ENCODE measurements around the gene NAPG.
"Not testable (repeated sequence)": the region's sequence is repeated elsewhere in the genome, so short reads cannot be mapped to it uniquely, and the experiment has no call there.

Gene NAPG

DNA sequence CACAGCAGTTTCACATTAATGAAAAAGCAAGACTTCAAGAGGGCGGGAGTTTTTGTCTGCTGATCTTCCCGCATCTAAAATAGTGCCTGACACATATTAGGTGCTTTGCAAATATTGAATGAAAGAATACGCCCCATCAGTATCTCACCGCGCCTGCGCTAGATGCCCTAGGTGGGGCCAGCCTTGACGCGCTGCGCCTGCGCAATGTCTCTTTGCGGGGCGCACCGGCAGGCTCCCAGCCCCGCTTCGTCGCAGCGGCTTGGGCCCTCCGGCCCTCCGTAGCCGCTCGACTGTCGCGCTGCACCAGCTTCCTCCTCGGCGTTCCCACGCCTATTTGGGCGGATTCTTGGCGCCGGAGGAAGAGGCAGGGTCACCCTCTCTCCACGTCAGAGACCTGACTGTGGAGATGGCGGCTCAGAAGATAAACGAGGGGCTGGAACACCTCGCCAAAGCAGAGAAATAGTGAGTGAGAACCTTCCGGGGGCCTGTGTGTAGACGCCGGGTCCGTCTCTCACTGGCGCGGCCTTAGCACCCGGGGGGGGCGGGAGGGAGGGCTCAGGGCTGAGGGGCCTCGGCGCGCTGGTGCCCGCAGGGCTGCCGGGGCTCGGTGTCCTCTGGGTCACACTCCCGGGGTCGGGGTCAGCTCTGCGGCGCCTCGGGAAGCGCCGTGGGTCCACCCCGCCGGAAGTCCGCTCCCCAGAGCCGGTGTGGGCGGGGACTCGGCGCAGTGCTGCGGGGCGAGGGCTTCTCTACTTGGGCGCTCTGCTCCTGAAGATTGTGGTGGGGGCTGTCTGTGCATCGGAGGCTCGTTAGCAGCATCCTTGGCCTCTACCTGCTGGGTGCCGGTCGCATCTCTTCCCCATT, at the start of gene NAPG:
Gene NAPG (plus strand): TSS at position 331 of the 864 bp plus-strand sequence. CDS start 76 bp downstream, at position 407.
- peak; percentile 90 for DNase-seq

DNA sequence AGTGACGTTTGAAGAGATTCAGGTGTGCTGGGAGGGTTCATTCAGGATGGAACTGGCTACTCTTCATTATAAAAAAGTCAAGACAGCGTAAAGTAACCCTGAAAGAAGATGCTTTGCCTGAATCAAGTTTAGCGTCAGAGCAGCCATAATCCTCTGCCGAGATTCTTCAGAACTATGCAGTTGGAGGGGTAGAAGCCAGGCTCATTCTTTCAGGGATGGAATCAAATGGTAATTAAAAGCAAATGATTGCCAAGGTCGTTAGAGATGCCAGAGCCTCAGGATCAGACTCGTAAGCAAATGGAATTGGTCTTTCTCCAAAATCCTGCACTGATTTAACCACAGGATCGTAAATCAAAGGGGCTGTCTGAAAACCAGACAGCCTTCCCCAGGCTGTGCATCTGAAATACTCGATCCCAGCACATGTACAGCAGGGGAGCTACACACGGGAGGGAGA, 49.5 kb upstream of the NAPG start:
- no peak for DNase-seq

GRCh38 chr18:10477121-10477862, 48.5 kb upstream of the NAPG start:
- DNase-seq: no peak

DNA sequence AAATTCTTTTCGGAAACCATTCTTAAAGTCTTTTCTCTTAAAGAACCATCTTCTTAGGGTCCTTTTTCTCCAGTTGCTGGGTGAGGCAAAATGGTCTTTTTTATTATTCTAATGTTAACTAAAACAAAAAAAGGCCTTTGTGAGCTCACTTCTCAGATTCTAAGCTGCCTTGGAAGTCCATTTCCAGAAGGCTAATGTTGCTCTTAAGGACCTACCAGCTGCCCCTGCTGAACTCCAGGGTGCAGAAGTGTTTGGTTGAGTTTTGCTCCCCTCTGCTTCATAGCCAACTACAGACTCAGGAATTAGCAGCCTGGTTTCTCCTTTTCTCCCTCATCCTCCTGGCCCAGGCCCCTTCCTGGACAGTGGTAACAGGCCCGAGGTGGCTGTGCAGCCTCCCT, 48.0 kb upstream of the NAPG start:
- no peak for DNase-seq

GRCh38 chr18:10481831-10482230, 44.0 kb upstream of the NAPG start:
- DNase-seq: no peak

GRCh38 chr18:10482363-10482984, 43.4 kb upstream of the NAPG start:
- no peak for DNase-seq

GRCh38 chr18:10482985-10483949, 42.6 kb upstream of the NAPG start:
- no peak for DNase-seq

- DNase-seq: no peak
Measured at GRCh38 chr18:10485475-10485874, 40.4 kb upstream of the NAPG start.

DNA sequence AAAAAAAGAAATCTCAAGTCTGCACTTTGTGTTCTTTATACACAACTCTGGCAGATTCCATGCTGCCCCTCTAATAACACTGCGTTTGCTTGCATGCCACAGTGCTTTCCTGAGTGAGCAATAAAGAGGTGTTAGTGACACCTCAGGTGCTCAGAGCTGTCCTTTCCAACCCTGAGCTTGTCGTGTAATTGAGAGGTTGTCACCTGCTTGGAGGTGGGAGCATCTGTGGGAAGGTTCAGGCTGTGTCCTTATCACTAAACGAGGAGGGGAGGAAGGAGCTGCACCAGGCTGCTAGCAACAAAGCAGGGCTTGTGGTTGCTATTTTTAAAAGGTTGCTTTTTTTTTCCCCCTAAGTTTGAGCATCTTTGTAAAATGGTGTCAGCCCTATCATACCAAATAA, 39.5 kb upstream of the NAPG start:
- no peak for DNase-seq

GRCh38 chr18:10487154-10487553, 38.7 kb upstream of the NAPG start:
- no peak for DNase-seq

GRCh38 chr18:10488017-10488416, 37.8 kb upstream of the NAPG start:
- no peak for DNase-seq

DNA sequence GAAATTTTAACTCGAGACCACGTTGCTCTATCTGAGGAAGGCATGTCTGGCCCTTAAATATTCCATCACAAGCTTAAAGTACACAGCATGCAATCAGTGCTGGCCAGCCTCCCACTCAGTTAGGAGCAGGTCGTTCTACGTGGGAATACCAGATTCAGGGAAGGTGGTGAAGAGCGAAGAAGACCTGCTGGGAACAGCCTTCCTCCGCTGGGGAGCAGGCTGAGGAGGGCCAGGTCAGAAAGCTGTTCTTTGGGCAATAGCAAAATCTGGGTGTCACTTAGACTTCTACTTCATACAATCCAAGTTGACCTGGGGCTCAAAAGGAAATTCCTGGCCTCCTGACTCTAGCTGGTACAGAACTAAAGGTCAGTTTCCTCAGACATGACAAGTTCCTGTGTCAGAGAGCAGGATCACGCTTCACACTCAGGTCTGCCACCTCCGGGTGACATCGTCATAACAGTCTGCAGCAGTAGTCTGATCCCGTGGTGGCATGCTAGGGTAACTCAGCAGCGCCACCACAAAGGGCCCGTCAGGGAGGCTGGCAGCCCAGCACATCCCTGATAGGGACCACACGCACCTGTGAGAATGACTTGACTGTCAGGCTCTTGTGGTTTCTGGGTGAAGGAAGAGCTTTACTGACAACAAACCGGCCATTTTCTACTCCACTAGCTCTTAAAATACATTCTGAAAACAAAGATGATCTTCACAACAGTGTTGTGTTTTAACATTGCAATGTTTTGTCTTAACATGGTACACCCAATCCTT, 35.2 kb upstream of the NAPG start:
- DNase-seq: peak; percentile 79

GRCh38 chr18:10495936-10496335, 29.9 kb upstream of the NAPG start:
- no peak for DNase-seq

GRCh38 chr18:10497206-10497749, 28.5 kb upstream of the NAPG start:
- DNase-seq: no peak

DNA sequence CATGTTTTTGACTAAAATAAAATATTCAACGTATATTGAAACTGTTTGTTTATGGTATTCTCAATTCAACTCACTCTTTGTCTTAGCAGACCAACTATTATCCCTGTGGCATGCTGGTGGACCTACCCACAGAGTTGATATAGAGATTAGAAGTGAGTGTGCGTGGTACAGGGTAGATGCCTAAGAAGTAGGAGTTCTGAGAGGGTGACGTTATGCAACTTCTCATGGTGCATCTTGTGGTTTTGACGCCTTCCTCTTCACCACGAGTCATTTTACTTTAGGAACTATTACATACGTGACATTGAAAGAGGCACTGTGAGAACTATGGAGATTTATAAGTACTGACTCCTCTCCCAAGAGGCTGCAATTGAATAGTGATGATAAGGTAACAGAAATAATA, 26.6 kb upstream of the NAPG start:
- peak; percentile 10 for DNase-seq

- DNase-seq: no peak
Measured at GRCh38 chr18:10500038-10500437, 25.8 kb upstream of the NAPG start.

DNA sequence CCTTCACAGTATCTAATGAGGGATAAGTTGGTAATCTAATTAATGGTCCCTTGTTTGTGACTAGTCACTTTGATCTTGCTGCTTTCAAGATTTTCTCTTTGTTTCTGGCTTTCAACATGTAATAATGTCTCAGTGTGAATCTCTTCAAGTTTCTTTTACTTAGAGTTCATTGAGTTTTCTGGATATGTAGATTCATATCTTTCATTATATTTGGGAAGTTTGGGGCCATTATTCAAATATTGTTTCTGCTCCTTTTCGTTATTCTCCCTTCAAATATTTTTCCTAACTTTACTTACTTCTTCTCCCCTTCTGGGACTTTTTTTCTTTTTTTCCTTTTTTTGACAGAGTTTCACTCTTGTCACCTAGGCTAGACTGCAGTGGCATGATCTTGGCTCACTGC, 21.1 kb upstream of the NAPG start:
- DNase-seq: no peak

- not testable (repeated sequence) for DNase-seq
Measured at GRCh38 chr18:10505892-10506291, 19.9 kb upstream of the NAPG start.

- no peak for DNase-seq
Measured at GRCh38 chr18:10508591-10508990, 17.2 kb upstream of the NAPG start.

GRCh38 chr18:10511236-10511635, 14.6 kb upstream of the NAPG start:
- no peak for DNase-seq

- no peak for DNase-seq
Measured at GRCh38 chr18:10514082-10514481, 11.7 kb upstream of the NAPG start.
